GM21526 (cell line): ENCODE measurements around the gene EXD1.
"Not testable (repeated sequence)": the region's sequence is repeated elsewhere in the genome, so short reads cannot be mapped to it uniquely, and the experiment has no call there.

Source experiments
- ATAC-seq: cut with Tn5 transposase; IDR thresholded peaks from one replicate; pipeline ENCODE4 v1.9.1; 2021; ENCODE audit warnings: moderate library complexity; ENCODE audit not compliant: unreplicated experiment, low FRiP score

Gene EXD1, protein sequence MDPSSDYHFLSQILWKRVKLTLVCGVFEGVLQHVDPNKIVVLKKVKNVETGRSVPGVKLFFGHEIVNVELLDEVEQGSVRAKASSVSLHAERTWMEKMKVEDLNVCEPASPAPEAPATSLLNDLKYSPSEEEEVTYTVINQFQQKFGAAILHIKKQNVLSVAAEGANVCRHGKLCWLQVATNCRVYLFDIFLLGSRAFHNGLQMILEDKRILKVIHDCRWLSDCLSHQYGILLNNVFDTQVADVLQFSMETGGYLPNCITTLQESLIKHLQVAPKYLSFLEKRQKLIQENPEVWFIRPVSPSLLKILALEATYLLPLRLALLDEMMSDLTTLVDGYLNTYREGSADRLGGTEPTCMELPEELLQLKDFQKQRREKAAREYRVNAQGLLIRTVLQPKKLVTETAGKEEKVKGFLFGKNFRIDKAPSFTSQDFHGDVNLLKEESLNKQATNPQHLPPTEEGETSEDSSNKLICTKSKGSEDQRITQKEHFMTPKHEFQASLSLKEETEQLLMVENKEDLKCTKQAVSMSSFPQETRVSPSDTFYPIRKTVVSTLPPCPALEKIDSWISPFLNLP

DNA sequence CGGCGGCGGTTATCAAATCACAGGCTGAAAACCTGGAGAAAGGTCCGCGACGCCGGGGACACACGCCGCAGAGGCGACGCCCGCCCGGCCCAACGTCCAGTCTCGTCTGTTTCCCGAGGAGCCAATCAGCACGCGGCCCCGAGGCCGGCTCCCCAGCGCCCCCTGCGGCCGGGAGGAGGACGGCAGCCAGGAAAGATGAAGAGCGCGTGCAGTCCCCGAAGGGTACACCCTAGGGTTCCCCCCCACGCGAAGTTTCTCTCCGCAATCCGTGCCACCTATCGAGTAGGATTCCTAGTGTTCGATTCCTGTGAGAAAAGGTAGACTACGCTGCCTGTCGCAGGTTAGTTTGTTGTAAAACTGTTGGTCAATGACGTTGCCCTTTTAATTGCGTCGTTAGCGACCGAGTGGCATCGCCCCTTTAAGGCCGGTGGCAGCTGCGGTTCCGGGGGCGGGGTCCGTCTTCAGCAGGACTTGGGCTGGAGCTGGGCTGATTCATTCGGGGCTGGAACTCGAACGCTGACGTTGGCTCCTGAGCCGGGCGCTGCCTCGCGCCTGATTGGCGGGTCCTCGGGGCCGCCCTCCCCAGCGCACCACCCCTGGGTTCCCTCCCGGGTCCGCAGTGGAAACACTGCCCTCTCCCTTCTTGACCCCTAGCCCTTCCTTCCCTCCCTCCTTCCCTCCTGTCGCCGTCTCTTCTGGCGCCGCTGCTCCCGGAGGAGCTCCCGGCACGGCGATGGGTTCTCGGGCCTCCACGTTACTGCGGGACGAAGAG, at the start of gene EXD1, which contains the start of gene CHP1:
Gene EXD1 (minus strand): TSS at position 108 of the 772 bp plus-strand sequence. CDS start 4,182 bp downstream, outside the sequence.
Gene CHP1 (plus strand): TSS at position 619 of the 772 bp plus-strand sequence. CDS start 115 bp downstream, at position 734.
- peak; percentile 94 for ATAC-seq

DNA sequence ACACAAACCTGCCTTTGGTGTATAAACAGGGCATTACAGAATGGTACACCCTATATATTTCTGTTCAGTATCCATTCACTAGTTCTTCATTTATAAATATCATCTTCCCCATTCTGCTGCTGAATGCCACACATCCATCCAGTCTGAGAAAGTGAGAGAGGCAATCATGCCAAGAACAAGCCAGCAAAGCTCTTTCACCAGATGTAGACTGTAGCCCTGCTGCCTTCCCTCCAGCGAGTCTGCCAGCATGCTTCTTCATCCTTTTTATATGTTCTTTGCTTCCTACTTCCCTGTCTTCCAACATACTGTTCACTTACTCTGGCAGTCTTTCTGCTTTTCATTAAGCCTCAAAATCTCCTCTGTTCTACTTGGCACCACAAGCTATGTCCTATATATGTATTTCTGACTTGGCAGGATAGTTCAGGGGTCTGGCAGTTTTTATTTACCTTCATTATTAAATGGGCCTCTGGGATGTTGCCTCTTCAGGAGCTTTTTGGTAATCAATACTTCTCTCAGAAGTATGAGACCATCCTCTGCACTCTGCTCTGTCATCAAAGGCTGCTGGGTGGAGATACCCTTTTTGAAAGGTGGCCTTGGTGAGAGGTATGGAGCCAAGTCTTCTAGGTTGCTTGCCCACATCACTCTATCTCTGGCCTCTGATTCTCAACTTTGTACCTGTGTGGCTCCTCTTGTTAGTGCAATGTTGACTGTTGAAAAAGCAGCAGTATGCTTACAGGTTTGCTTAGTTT, 49.2 kb upstream of the EXD1 start:
- no peak for ATAC-seq

DNA sequence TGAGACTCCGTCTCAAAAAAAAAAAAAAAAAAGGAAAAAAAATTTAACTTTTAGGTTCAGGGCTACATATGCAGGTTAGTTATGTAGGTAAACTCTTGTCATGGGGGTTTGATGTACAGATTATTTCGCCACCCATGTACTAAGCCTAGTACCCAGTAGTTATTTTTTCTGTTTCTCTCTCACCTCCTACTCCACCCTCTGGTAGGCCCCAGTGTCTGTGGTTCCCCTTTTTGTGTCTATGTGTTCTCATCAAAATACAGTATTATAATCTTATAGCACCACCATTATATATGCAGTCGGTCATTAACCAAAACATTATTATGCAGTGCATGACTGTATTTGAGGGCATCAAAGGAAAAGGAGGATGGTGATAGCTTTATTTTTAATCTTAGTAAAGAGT, 47.8 kb upstream of the EXD1 start:
- no peak for ATAC-seq

DNA sequence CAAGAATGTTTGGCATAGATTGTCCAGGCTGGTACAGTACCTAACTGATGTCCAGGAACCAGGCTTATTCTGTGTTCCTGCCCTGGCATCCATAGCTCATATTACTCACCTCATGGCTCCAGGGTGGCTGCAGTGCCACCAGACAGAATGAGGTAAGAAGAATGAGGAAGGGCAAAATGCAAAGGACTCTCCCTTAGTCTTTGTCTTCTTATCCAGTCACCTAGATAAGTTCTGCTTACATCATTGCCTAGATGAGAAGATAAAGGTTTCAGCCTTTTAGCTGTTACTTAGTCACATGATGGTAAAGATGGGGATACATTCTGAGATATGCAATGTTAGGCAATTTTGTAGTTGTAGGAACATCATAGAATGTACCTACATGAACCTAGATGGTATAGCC, 46.3 kb upstream of the EXD1 start:
- ATAC-seq = no peak

DNA sequence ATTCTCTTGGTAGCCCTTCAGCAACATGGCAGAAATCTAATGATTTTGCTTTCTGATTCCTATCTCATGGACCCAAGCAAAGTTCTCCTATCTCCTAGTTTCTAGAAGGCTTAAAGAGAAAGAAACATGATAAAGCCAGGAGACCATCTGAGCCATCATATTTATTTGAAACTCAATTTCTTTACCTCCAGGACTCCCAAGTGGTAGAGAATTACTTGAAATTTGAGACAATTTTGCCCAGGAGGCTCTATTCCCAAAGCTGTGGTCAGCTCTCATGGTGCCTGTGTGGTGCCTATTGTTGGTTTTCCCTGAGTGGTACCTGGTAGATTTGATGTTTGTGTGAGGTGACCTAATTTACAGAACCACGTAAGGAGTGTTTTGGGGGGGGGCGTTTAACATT, 39.3 kb upstream of the EXD1 start:
- no peak for ATAC-seq

DNA sequence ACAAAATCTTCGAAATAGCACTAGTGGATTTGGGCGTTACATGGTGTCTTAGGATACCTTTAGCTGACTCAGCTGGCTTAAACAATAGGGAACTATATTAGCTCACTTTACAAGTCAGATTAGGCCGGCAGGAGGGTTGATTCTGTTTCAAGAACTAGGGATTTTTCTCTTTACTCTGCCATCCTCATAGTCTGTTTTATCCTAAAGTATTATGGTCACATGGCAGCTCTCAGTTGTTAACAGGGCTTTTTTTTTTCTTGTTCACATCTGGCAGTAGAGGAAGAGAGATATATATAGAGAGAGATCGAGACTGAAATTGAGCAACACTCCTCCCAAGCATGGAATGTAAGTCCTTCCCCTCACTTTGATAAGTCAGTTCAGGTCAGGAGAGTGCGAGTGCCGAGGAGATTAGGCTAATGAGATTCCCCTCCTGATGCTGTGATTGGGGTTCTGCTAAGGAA, 33.4 kb upstream of the EXD1 start:
- ATAC-seq = no peak

DNA sequence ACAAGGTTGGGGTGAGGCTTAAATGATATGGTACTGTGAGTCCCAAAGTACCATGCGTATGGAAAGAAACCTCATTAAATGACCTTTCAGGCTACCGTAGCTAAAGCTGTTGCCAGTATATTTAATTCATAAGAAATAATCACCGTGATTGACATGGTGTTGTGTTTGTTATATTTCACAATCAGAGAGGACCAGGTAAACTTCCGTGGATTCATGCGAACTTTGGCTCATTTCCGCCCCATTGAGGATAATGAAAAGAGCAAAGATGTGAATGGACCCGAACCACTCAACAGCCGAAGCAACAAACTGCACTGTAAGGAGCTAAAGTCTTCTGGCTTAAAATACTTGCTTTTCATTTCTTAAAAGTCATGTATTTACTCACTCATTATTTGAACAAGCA, 32.0 kb upstream of the EXD1 start:
- ATAC-seq = no peak

DNA sequence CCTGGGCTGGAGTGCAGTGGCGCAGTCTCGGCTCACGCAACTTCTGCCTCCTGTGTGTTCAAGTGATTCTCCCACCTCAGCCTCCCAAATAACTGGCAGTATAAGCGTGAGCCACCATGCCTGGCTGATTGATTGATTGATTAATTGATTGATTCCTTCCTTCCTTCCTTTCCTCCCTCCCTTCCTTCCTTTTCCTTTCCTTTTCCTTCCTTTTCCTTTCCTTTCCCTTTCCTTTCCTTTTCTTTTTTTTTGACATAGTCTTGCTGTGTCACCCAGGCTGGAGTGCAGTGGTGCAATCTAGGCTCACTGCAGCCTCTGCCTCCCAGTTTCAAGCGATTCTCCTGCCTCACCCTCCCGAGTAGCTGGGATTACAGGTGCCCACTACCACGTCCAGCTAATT, 30.4 kb upstream of the EXD1 start:
- ATAC-seq = not testable (repeated sequence)

DNA sequence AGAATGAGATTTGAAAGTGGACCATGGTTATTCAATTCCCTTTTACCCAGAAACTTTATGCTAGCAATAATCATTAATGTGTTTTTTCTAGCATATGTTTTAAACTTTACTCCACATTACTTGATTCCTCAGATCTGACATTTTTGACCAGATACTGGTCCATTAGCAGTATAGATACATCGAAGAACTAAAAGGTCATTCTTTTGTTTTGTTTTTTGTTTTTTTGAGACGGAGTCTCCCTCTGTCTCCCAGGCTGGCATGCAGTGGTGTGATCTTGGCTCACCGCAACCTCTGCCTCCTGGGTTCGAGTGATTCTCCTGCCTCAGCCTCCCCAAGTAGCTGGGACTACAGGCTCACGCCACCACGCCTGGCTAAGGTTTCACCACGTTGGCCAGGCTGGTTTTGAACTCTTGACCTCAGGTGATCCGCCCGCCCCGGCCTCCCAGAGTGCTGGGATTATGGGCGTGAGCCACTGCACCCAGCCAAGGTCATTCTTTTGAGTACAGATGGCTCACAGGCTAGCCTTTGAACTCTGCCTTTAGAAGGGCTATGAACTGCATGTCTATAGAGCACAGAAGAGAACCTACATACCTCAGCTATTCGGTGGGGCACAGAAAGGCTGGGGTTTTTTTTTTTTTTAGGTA, 29.1 kb upstream of the EXD1 start:
- ATAC-seq = no peak

DNA sequence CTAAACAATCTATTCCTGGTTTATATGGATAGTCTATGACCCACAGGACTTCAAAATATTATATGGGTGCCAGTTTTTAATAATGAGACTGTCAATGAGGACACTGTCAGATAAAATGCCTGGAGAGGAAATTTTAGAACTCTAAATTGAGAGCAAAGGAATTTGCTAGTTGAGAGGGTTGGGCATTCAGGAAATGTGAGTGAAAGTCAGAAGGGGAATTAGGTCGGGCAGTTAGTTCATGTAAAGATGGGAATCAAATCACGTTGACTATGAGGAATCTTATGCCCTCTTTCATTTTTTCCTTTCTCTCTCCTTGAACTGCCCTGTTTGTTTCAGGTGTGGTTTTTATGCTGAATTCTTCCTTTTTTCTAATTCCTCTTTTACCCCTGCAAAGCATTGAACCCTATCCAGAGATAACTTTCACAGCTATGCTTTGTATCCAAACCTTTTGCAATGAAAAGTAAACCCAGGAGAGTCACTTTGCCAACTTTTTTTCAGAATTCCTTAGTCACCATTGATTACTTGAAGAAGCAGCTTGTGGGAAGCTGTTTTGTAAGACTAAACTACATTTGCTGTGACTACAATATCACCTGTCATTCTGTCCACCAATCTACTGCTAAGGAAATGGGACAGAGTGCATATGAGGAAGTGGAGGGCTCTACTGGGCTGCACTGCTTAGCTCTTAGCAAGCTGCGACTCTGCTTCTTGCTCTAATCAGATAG, 28.4 kb upstream of the EXD1 start:
- no peak for ATAC-seq

DNA sequence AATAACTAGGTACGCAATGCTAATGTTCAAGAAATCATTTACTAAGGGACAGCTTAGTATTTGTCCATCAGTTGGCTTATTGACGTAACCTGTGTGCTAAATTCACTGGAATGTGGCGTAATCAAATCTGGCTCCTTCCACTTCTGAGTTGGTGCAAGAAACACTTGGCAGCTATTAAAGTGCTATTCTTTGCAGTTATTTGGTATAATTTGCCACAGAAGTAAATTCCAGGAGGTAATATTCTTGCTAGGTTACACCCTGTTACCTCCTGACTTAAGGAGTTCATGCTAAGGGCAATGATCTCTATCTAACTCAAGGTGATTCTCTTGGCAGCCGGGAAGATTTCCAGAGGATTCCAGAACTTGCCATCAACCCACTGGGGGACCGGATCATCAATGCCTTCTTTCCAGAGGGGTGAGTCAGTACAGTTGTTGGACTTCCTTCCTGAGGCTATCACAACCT, 26.1 kb upstream of the EXD1 start:
- no peak for ATAC-seq

DNA sequence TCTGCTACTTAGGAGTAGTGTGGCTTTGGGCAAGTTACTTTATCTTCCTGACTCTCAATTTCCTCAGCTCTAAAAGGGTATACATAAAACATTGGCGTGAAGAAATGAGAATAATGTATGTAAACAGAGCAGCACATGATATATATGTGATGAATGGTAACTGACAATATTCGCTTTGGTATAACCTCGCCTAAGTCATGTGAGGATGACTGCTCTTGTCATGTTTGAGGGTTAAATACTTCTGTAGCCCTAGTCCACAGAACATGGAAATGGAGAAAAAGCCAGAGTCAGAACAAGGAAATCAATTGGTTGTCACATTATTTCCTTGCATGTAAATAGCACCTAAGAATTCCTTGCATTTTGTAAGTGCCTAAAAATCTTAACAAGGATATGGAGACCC, 25.5 kb upstream of the EXD1 start:
- ATAC-seq = no peak

DNA sequence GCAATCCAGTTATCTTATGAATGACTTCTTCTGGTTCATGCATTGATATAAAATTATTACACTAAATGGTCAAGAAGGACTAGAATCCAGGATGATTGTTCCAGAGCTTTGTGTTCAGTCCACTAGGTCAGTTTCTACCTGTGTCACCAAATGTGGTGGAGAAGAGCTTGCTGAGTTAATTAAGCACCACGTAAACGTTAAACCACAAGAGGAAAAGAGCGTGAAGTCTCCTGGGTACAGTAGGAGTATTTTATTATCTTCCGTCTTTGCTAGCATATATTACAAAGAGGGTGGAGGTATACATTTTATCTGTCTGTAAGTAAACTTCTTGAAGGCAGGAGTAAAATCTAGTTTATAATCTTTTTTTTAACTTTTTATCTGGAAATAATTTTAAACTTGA, 24.0 kb upstream of the EXD1 start:
- ATAC-seq = no peak

DNA sequence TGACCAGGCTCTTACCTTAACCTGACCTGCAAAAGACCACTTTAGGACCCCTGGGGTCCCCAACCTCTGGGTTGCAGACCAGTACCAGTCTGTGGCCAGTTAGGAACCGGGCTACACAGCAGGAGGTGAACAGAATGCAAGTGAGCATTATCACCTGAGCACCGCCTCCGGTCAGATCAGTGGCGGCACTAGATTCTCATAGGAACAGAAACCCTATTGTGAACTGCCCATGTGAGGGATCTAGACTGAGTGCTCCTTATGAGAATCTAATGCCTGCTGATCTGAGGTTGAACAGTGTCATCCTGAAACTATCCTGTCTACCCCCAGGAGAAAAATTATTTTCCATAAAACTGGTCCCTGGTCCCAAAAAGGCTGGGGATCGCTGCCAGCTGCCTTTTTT, 20.9 kb upstream of the EXD1 start:
- ATAC-seq = no peak

DNA sequence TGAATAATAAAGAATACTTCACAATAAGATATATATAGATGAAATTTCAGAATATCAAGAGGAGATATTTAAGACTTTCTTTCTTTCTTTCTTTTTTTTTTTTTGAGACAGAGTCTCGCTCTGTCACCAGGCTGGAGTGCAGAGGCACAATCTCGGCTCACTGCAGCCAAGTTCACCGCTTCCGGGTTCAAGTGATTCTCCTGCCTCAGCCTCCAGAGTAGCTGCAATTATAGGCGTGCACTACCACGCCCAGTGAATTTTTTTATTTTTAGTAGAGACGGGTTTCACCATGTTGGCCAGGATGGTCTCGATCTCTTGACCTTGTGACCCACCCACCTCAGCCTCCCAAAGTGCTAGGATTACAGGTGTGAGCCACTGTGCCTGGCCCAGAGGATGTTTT, 20.2 kb upstream of the EXD1 start:
- not testable (repeated sequence) for ATAC-seq

DNA sequence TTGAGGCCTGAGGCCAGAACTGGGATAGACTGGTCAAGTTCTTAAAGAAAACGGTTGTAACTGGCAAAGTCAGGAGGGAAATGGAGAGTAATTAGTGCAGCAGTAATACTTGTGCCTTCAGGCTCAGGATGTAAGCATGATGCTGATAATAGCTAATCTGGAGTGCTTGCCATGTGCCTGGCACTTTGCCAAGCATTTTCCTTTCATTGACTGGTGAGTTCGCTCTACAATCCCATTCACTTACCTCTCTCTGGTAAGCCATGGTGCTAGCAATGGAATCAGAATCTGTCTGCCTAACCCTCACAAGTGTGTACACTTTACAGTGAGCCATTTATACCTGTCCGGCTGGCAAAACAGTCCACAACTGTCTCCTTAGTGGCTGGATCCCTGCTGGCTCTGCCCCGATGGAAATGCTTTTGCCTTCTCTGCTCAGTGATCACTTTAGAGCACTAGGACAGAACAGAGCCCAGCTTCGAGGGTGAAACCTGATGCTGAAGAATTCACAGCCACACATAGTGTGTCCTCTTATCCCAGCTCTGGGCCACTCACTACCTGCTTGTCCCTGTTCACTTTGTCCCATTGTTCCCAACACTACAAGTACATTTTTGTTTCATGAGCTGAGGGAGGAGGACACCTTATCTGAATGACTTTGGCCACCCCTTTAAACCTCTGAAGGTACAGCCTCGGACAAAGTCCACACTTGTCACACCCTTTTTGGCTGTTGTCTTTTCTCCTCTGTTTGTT, 10.8 kb upstream of the EXD1 start:
- ATAC-seq = no peak

DNA sequence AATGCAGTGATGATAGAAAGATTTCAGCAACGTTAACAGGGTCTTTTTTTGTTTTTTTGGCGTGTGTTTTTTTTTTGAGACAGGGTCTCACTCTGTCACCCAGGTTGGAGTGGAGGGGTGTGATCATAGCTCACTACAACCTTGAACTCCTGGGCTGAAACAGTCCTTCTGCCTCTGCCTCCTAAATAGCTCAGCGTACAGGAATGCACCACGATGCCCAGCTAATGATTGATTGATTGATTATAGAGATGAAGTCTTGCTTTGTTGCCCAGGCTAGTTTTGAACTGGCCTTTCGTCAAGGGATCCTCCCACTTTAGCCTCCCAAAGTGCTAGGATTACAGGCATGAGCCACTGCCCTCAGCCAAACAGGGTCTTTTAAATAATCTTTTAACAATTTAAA, 7.5 kb upstream of the EXD1 start:
- ATAC-seq = no peak

DNA sequence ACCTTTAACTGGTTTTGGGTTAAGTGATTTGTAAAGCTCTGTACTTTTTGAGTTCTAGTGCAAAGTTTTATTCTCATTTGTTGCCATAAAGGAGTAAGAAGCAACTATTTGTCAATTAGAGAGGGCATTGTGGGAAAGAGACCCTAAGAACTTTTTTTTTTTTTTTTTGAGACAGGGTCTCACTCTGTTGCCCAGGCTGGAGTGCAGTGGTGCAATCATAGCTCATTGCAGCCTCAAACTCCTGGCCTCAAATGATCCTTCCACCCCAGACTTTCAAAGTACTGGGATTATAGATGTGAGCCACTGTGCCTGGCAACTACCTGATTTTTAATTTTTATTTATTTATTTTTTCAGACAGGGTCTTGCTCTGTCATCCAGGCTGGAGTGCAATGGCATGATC, 5.4 kb upstream of the EXD1 start:
- no peak for ATAC-seq

DNA sequence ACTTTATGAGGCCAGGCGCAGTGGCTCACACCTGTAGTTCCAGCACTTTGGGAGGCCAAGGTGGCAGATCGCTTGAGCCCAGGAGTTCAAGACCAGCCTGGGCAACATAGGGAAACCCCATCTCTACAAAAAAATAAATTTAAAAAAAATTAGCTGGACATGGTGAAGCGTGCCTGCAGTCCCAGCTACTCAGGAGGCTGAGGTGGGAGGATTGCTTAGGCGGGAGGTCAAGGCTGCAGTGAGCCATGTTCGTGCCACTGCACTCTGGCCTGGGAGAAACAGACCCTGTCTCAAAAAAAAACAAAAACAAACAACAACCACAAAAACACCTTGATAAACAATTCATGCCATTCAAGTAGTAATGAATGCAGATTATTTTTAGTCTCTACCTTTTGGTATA, 4.7 kb upstream of the EXD1 start:
- ATAC-seq = not testable (repeated sequence)
